ENCODE data around the gene SYT14.
"Not testable (repeated sequence)": the region's sequence is repeated elsewhere in the genome, so short reads cannot be mapped to it uniquely, and the experiment has no call there.

The SYT14 gene

DNA sequence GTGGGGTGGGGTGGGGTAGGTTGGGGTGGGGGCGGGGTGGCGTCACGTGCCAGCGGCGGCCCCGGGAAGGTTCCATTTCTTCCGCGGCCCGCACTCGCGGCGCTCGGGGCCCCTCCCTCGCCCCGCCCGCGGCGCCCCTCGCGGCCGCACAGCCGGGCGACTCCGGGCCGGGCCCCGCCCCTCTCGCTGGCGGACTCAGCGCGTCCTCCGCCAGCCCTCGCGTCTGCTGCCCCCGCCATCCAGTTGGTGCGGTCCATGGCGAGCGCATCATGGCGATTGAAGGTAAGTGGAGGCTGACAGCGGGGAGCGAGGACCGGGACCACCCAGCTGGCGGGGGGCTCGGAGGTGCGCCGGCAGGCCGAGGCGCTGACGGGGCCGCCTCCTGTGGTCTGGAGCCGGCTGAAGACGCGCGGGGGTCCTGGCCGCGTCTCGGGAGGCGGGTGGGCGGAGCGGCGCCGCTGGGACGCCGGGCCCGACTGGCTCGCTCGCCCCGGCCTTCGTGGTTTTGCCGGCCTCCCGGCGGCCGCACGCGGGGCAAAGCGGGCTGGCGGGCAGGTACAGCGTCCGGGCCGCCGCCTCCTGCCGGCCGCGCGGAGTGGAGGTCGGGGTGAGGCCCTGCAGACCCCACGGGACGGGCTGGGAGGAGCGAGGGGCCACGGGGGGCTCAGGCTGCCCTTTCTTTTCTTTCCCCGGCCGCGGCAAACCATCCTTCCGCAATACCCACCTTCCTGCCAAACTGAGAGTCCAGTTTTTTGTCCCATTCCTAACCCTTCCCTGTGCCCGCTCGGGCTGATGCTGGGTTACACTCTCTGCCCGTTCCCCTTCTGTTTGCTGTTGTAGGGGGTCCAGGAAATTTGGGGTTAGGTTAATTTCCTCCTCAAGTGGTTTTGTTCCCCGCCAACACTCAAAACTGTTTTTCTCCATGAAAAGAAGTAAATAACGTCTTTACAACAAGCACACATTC lies at the start of gene SYT14:
SYT14 (plus strand) TSS at position 222 of the 964 bp plus-strand sequence; CDS start at position 270, 48 bp downstream.
- DNase-seq, result peak in 1 of 2 experiments; percentile 13

DNA sequence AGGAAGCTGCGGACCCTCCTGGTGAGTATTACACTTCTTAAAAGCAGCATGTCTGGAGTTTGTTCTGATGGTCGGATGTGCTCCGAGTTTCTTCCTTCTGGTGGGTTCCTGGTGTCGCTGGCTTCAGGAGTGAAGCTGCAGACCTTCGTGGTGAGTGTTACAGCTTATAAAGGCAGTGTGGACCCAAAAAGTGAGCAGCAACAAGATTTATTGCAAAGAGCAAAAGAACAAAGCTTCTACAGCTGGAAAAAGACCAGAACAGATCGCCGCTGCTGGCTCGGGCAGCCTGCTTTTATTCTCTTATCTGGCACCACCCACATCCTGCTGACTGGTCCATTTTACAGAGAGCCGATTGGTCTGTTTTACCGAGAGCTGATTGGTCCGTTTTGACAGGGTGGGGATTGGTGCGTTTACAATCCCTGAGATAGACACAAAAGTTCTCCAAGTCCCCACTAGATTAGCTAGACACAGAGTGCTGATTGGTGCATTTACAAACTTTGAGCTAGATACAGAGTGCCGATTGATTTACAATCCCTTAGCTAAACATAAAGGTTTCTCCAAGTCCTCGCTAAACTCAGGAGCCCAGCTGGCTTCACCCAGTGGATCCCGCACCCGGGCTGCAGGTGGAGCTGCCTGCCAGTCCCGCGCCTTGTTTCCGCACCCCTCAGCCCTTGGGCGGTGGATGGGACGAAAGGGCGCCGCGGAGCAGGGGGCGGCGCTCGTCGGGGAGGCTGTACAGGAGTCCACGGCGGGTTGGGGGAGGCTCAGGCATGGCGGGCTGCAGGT lies 49.5 kb upstream of the SYT14 start:
- DNase-seq, result not testable (repeated sequence)

GRCh38 chr1:209889077-209889418 lies 49.0 kb upstream of the SYT14 start:
- no peak for DNase-seq

- no peak for DNase-seq
These were observed 47.2 kb upstream of the SYT14 start for GRCh38 chr1:209890641-209891330.

DNA sequence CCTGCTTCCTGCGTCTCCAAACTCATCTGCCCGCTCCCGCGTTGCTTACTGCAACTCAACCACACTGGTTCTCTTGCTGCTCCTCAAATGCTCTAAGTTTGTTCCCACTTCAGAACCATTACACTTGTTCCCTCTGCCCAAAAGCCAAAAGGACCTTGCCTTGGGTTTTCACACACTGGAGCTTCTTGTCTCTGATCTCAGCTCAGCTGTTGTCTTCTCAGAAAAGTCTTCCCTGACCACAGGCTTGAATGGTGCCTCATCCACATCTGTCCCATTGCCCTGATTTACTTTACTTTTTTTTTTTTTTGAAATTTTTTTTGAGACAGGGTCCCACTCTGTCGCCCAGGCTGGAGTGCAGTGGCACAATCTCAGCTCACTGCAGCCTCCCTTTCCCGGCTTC lies 44.3 kb upstream of the SYT14 start:
- DNase-seq, result no peak

DNA sequence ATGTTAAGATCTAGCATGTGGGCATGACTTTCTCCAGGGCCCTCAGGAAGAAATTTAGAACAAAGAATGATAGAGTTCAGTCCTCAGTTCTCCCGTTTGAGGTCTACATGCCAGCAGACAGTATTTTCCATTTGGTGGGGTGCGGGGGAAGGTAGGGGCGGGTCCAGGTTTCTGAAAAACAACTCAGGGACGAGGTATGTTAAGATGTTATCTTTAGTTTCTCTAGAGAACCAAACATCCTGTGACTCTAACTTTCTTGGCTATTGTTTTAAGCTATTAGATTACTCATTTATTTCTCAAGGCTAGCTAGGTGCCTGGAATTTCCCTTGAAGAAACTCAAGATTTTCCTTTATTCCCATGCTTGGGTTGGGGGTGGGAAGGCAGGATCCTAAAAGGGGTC lies 42.3 kb upstream of the SYT14 start:
- no peak for DNase-seq

- no peak for DNase-seq
These were observed 41.7 kb upstream of the SYT14 start for GRCh38 chr1:209896346-209896745.

DNA sequence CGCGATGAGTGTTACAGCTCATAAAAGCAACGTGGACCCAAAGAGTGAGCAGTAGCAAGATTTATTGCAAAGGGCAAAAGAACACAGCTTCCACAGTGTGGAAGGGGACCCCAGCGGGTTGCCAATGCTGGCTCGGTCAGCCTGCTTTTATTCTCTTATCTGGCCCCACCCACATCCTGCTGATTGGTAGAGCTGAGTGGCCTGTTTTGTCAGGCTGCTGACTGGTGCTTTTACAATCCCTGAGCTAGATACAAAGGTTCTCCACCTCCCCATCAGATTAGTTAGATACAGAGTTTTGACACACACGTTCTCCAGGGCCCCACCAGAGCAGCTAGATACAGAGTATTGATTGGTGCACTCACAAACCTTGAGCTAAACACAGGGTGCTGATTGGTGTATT lies 39.7 kb upstream of the SYT14 start:
- not testable (repeated sequence) for DNase-seq

DNA sequence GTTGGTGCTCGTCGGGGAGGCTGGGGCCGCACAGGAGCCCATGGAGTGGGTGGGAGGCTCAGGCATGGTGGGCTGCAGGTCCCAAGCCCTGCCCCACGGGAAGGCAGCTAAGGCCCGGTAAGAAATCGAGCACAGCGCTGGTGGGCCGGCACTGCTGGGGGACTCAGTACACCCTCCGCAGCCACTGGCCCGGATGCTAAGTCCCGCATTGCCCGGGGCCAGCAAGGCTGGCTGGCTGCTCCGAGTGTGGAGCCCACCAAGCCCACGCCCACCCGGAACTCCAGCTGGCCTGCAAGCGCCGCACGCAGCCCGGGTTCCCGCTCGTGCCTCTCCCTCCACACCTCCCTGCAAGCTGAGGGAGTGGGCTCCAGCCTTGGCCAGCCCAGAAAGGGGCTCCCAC lies 39.2 kb upstream of the SYT14 start:
- DNase-seq, result not testable (repeated sequence)

DNA sequence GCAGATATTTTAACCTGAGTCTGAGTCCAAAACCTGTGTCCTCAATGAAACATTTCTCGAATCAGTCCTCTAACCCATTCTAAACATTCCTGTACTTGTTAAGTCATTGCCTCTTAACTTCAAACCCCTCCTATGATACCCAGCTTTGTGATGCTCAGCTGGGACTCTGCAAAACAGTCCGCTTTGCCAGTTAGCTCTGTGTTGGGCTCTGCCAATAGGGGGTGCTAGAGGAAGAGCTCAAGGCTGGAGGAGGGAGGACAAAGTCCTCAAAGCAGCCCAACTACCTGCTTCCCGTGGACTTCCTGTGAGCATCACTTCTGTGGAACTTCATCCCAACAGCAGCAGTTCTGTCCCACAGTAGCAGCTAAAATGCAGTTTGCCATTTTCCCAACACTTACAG lies 38.1 kb upstream of the SYT14 start:
- peak; percentile 30 to 31 for DNase-seq

DNA sequence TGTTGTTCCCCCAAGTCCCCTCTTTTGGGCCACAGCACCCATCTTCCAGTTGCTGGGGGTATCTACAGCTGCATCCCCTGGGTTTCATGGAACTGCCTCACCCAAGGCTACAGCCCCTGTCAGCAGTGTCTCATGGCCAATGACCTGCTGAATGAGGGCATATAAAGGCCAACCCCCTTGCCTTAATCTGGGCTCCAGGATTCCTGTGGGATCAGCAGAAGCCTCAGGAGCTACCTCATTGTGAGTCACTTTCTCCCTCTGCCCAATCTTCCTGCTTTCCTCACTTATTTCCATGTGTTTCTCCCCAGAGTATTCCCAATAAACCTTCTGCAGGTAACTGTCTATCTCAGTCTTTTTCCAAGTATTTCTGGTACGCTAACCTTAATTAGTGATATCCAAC lies 37.3 kb upstream of the SYT14 start:
- no peak for DNase-seq

DNA sequence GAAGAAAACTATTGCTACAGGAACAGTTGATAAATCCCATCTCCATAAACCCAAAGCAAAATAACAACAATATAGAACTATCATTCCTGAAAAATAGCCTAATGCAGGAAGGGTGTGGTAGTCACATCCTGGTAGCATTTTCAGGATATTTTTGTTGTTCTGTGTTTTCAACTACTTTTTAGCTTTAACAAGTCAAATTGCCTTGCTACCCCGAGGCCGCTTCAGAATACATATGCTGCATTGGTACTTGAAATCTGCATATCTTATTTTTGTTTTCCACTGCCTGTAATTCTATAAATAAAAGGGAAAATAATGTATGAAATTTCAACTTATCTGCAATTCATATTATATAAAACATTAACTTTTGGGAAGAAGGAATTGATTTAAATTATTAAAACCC lies 36.8 kb upstream of the SYT14 start:
- no peak for DNase-seq

DNA sequence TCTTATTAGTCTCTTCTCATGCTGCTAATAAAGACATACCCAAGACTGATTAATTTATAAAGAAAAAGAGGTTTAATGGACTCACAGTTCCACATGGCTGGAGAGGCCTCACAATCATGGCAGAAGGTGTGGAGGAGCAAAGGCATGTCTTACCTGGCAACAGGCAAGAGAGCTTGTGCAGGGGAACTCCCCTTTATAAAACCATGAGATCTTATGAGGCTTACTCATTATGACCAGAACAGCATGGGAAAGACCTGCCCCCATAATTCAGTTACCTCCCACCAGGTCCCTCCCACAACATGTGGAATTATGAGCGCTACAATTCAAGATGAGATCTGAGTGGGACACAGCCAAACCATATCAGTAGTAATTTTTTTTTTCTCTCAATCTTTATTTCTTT lies 33.2 kb upstream of the SYT14 start:
- not testable (repeated sequence) for DNase-seq

- DNase-seq, result no peak
These were observed 26.3 kb upstream of the SYT14 start for GRCh38 chr1:209911746-209912145.

DNA sequence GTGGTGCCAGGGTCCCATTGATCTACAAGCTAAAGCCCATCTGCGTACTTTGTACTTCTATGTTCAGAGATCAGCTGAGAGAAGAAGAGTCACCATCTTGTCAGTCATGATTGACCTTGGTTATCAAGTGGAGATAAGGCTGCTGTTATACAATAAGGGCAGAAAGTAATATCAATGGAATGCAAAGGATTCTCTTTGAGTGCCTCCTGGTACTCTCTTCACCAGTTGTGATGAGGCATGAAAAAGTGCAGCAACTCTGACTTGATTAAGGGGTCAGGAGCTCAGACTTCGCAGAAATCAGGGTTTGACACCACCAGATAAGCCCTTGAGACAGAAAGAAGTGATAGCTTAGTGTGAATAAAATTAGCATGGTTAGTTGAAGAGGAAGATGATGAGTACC lies 25.7 kb upstream of the SYT14 start:
- no peak for DNase-seq

DNA sequence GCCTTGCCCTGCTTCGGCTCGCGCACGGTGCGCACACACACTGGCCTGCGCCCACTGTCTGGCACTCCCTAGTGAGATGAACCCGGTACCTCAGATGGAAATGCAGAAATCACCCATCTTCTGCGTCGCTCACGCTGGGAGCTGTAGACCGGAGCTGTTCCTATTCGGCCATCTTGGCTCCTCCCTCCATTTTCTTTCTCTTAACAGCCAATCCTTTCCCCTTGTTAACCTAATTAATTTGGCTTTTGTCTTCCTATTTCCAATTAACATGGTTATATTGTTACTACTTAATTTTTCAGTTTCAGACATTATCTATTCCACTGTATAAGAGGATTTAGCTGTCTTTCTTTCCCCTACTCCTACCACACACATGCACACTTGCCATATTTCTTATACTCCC lies 18.4 kb upstream of the SYT14 start:
- DNase-seq, result not testable (repeated sequence)

DNA sequence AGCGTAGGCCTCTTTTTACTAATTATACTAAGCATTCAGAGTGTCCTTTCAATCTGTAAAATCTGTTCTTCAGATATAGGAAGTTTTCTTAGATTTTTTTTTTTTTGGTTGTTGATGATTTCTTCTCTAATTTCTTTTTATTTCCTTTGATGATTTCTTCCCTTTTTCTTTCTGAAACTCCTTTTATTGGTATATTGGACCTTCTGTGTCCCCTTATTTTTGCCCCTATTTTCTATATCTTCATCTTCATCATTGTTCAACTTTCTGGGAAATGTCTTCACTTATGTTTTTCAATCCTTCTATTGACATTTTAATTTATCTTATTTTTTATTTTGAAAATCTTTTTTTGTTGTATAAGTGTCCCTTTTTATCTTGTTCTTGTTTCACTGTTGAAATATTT lies 17.2 kb upstream of the SYT14 start:
- no peak for DNase-seq

- no peak for DNase-seq
These were observed 13.6 kb upstream of the SYT14 start for GRCh38 chr1:209924390-209924789.

DNA sequence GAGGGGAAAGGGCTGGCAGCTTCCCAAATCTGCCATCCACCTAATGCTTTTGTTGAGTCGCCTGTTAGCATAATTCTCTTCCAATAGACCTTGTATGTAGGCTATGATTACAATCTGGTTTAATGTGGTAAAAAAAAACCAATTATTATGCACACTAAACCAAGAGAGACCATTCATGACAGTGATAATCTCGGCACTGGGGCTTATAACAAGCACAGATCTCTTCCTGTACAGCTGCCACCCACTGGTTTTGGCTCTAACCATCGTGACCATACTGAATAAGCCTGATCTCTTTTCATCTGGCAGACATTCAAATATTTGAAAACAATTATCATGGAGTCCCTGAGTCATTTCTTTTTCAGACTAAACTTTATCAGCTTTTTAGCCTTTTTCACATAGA lies 12.0 kb upstream of the SYT14 start:
- no peak for DNase-seq

- no peak for DNase-seq
These were observed 10.6 kb upstream of the SYT14 start for GRCh38 chr1:209927466-209927865.

DNA sequence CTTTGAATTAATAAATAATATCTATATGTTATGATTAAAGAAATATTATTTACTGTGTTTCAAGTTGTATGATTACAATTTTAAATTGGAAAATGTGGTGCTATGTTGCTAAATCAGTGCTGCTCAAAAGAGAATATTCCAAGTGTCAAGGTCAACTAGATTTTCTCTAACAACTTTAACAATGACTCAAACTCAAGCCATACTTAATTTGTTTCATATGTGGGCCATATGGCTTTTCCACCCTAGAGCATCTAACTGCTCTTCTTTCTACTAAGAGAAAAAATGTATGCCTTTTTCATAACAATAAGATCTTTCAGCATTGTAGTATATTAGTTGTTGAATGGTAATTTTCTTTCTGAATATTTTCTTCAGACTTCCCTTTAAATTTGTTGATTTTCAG lies 8.3 kb upstream of the SYT14 start:
- no peak for DNase-seq

GRCh38 chr1:209931141-209931540 lies 6.9 kb upstream of the SYT14 start:
- DNase-seq, result no peak

DNA sequence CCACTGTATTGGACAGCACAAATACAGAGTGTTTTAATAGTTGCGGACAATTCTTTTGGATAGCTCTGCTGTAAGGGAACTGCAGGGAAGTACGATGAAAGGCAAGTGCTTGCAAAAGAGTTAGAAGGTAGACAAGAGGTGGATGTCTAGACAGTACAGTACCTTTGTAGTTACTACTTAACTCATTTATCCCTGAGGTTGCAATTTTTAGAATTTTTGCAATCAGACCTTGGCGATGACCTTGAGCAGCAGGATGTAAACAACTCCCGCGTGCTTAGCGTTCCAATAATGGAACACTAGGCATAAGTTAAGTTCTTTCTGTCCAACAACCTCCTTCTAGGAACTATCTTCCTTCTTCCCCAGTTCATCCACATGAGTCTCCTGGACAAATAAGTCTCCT lies 1.9 kb upstream of the SYT14 start:
- DNase-seq, result no peak
